Measurements from ENCODE around the gene SUN3.
A peak's percentile ranks its signal among the peaks of the same experiment; 100 is the strongest.

Gene SUN3, protein sequence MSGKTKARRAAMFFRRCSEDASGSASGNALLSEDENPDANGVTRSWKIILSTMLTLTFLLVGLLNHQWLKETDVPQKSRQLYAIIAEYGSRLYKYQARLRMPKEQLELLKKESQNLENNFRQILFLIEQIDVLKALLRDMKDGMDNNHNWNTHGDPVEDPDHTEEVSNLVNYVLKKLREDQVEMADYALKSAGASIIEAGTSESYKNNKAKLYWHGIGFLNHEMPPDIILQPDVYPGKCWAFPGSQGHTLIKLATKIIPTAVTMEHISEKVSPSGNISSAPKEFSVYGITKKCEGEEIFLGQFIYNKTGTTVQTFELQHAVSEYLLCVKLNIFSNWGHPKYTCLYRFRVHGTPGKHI

GRCh38 chr7:48028938-48029337 lies at the start of gene SUN3:
TSS of gene SUN3 (minus strand) at chr7:48029107. CDS start at chr7:48028938, 169 bp downstream.
- DNase-seq (ENCODE audit: low read depth): no peak

DNA sequence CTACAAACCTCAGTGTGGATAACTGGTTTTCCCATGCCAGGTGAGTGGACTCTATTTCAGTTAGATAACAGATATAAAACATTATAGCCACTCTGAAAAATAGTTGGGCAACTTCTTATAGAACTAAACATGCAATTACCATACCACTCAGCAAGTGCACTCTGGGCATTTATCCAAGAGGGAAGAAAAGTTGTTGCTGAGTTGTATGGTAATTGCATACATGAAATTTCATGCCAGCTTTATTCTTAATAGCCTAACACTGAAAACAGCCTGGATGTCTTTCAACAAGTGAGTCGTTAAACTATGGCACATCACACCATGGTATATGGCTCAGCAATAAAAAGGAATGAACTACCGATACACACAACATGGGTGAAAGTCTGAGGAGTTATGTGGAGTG lies 49.6 kb upstream of the SUN3 start:
- no peak for DNase-seq (ENCODE audit: low read depth)

GRCh38 chr7:48077423-48077822 lies 48.5 kb upstream of the SUN3 start:
- DNase-seq (ENCODE audit: low read depth): no peak

DNA sequence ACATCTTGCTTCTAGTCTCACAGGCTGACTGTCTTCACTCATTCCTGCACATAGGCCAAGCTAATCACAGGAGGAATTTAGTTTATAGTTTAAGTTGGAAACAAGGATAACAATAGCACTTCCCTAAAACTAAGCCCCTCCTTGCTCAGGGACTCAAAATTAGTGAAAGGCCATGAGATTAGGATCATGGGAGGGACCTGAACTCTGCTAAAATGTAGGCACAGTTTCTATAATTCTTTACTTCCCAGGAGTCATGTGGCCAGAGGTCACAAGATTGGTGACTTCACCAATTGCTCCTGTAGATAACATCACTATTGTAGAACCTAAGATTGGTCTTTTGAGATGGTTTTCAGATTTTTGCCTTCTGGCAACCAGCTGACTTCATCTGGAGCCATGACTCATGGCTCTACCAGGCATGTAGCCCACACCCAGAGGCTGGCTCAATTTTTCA lies 45.3 kb upstream of the SUN3 start:
- DNase-seq (ENCODE audit: low read depth): no peak

DNA sequence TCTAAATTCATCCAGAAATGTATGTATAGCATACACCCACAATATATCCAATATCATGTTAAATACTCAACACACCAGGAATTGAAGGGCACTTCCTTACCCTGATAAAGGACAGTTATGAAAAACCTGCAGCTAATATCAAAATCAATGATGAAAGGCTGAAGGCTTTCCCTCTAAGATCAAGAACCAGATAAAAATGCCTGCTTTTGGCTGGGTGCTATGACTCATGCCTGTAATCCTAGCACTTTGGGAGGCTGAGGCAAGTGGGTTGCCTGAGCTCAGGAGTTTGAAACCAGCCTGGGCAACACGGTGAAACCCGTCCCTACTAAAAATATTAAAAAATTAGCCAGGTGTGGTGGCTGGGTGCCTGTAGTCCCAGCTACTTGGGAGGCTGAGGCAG lies 38.6 kb upstream of the SUN3 start:
- no peak for DNase-seq (ENCODE audit: low read depth)

DNA sequence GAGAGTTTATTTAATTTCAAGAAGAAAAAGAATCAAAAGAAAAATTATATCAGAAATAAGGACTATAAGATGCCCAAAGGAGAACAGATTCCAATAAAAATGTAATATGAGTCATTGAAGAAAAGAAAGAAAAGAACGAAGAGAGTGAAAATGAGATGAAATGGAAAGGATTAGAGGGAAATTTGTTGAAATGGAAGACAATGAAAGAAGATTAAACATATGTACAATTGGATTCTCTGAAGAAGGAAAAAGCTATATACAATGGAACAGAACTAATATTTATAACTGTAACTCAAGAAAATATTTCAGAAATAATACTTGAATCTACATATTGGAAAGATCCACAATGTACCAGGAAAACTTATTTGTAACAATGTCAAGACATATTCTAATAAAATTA lies 35.1 kb upstream of the SUN3 start:
- no peak for DNase-seq (ENCODE audit: low read depth)

DNA sequence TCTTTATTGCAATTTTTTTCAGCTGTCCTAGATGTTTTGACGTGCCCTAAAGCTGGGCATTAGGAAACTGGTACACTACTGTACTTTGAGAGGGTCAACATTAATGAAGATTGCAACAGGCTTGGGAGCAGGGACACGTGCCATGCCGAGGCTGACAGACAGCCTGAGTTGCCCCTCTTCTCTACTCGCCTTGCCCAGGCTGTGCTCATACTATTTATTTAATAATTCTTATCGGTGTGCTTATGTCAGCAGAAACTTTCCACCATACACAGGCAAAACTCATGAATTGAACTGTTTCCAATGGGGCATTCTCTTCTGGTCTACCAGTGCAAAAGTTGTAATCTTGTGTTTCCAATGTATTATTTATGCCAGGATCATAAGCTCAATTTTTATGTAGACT lies 30.8 kb upstream of the SUN3 start:
- DNase-seq (ENCODE audit: low read depth): no peak

DNA sequence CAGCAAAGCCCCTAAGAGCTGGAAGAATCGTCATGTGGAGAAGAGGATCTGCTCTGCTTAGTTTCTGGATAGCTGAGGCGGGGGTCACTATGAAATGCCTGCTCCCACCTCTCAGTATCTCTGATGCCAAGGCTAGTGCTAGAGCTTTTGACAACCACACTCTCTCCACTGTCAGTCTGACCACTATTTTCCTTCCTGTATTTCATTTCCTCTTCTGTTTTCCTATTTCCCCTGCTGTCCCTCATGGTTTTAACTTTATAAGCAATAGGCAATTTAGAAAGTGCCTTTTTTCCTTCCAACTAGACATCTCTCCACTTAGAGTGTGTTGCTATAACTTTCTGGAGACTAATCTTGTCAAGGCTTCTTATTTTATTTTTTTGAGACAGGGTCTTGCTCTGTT lies 30.1 kb upstream of the SUN3 start:
- no peak for DNase-seq (ENCODE audit: low read depth)

GRCh38 chr7:48053736-48054135 lies 24.8 kb upstream of the SUN3 start:
- no peak for DNase-seq (ENCODE audit: low read depth)

DNA sequence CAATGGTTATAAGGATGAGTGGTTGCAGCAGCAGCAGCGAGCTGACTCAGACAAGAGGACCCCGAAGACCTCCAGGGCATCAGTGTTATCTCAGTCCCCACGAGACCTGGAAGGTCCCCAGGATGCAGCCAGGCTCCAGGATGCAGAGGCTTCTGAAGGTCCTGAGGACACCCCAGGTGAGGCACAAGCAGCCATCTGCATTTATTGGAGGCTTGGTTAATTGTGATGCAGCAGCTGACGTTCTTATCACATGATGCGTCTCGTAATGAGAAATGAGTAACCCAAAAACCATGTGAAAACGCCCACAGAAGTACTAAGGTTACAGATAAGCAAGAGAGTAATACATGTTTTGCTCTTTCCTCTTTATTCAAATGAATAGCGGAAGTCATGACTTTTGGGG lies 23.8 kb upstream of the SUN3 start:
- no peak for DNase-seq (ENCODE audit: low read depth)

DNA sequence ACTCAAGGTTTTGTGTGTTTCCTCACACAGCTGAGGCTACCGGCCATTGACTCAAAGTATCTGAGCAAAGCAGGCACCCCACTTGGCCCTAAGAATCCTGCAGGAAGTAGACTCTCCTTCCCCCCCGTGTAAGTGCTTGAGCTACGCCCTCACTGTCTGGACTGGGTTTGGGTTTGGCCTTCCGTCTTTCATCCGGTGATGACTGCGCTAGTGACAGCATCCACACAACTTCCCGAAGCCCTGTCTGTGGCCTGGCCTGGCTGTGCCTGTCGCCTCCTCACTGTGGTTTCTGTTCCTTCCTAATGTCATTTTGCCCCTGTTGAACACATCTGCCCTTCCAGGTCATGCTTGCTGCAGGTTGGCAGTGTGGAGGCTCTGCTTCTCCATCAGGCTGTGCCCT lies 20.9 kb upstream of the SUN3 start:
- no peak for DNase-seq (ENCODE audit: low read depth)

- no peak for DNase-seq (ENCODE audit: low read depth)
Observed at GRCh38 chr7:48048113-48048512, 19.2 kb upstream of the SUN3 start.

DNA sequence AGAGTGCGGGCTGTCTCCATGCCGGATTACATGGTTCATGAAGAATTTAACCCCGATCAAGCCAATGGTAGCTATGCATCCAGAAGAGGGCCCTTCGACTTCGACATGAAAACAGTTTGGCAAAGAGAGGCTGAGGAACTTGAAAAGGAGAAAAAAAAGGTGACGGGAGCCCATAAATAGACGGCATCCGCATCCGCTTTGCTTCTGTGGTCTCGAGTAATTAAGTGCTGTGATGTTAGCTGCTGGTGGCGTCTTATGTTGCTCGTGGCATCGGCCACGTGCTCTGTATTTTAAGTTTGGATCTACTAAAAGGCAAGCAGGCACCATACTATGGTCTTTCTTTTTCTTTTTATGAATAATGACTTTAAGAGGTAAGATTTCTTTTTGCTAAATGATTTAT lies 17.6 kb upstream of the SUN3 start:
- no peak for DNase-seq (ENCODE audit: low read depth)

GRCh38 chr7:48045195-48045765 lies 16.4 kb upstream of the SUN3 start:
- DNase-seq (ENCODE audit: low read depth): no peak

- no peak for DNase-seq (ENCODE audit: low read depth)
Observed at GRCh38 chr7:48042636-48043035, 13.7 kb upstream of the SUN3 start.

GRCh38 chr7:48042216-48042615 lies 13.3 kb upstream of the SUN3 start:
- DNase-seq (ENCODE audit: low read depth): no peak

DNA sequence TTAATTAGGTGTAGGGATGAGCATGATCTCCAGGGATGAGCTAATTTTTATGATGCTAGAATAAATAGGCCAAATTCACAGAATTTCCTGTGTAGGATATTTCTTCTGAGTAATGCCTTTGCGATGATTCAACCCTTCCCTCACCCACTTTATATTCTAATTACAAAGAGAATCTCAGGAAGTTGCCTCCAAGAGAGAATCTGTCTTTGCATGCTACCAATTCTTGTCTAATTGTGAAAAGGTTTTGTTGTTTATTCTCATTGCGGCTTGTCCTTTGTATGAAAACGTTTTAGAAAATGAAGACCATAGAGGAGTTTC lies 12.7 kb upstream of the SUN3 start:
- no peak for DNase-seq (ENCODE audit: low read depth)

- DNase-seq (ENCODE audit: low read depth): no peak
Observed at GRCh38 chr7:48040944-48041652, 12.2 kb upstream of the SUN3 start.

DNA sequence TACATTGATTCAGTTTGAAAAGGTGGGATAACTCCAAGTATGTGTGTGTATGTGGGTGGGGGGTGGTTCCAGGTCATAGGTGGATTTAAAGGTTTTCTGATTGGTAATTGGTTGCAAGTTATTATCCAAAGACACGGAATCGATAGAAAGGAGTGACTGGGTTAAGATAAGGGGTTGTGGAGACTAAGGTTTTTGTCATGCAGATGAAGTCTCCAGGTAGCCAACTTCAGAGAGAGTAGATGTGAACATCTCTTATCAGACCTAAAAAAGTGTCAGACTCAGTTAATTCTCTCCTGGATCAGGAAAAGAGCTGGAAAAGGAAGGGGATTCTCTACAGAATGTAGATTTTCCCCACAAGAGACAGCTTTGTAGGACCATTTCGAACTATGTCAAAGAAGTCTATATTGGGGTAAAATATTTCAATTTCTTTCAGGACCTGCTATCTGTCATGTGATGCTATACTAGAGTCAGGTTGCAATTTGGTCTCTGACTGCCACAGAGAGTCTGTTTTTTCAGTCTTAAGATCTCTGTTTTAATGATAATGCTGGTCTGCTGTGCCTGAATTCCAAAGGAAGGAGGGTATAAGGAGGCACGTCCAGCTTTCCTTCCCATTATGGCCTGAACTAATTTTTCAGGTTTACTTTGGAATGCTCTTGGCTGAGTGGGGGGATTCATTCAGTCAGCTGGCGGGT lies 10.1 kb upstream of the SUN3 start:
- DNase-seq (ENCODE audit: low read depth): no peak

DNA sequence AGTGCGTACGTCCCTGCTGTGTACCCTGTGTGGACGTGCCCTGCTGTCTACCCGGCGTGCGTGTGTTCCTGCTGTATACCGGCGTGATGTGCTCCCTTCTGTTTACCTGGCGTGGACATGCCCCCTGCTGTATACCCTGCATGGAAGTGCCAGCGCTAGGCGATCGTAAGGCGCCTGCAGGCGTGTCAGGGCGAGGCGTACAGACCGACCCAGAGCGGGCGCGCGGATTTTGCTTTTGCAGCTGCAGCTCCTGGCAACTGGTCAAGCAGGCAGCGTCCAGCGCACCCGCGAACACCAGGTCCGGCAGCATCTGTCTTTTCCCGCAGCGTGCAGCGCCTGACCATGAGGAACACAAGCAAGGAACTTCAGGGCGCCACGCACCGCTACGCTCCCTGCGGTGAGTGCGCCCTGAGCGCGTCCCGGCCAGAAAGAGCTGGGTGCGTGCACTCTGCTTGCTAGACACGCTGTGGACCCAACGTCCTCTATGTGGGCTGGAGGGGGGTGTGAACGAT lies 7.1 kb upstream of the SUN3 start:
- DNase-seq (ENCODE audit: low read depth): no peak

- DNase-seq (ENCODE audit: low read depth): peak; percentile 71
Observed at GRCh38 chr7:48035301-48035966, 6.5 kb upstream of the SUN3 start, which contains the start of gene C7orf57. TSS of gene C7orf57 (plus strand) at chr7:48035543. CDS start at chr7:48036309, 766 bp downstream.

- no peak for DNase-seq (ENCODE audit: low read depth)
Observed at GRCh38 chr7:48033922-48034321, 5.0 kb upstream of the SUN3 start.

Data from stimulated activated CD4-positive, alpha-beta T cell treated with anti-CD3 and anti-CD28 coated beads, Interleukin-2, amount 100 ng/mL, for 4 hours (primary cell).